GM19324 (cell line): Measurements from ENCODE around the gene CDK6.

Experiments
- ATAC-seq: cut with Tn5 transposase; IDR thresholded peaks from one replicate; pipeline ENCODE4 v1.9.1; 2021; ENCODE audit warnings: mild to moderate bottlenecking, moderate library complexity; ENCODE audit not compliant: unreplicated experiment, low FRiP score

The CDK6 gene

DNA sequence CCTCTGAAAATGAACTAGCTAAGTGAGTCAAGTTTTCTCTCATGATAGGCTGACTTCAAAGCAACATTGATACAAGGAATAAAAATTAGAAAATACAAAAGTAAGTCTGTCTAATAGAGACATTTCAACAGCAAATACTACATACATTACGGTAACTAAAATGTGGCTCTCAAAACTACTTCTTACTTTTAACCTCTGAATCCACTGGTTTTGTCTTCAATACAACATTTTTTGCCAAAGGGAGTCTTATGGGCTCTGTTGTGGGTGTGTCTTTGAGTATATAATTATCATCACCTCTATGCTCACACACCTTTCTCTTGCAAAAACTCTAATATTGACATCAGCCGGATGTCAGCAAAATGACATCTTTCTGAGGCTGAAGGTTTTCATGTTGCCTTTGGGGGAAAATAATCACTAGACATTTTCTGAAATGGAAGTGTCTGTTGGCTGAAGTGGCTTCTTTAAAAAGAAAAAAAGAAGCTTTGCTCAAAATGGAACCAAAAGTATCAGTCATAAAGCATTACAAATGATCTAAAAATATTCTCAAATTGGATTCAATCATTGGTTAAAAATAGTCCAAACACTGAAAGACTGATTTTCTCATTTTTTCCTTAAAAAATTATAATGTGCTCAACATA, 204.4 kb downstream of the CDK6 start:
- peak; percentile 24 for ATAC-seq

DNA sequence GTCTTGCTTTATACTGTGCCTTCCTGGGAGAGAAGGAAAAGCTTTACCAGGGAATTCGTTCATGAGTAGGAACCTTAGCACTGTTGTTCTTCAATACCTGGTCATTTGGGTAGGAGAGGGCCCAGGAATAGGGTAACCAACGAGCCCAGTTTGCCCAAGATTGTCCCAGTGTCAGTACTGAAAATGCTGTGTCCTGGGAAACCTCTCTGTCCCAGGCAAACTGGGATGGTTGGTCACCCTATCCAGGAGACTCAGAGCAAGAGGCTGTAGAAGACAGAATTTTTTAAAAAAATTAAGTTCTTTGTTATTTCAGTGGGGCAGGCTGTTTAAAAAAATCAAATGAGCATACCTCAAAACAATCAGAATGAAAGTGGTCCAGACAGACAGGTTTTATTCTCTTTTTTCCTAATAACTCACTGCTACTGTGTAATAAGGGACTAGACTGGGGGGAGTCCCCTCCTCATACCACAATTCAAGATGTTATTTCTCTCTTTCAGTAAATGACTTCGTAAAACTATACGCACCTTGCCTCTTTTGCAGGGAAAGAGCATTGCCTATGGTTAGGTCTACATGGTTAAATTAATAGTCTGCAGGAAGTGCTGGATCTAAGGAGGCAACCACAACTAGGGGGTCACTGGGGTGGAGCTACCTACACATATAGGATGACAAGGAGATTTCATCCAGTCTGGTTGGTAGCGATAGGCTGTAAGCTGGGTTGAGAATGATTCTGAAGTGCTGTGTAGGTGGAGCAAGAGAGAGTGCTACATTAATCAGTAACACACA, 205.1 kb downstream of the CDK6 start:
- ATAC-seq, result peak; percentile 63

DNA sequence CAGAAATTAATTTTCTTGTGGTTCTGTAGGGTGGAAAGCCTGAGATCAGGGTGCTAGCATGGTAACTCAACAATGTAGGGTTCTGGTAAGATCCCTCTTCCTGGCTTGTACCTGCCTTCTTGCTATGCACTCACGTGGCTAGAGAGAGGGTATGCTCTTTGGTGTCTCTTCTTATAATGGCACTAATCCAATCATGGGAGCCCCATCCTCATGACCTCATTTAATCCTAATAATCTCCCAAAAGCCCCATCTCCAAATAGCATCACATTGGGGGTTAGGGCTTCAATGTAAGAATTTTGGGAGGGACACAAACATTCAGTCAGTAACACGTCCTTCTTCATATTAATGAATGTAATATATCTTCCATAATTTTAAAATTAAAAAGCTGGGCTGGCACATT, 206.6 kb downstream of the CDK6 start:
- ATAC-seq, result no peak

DNA sequence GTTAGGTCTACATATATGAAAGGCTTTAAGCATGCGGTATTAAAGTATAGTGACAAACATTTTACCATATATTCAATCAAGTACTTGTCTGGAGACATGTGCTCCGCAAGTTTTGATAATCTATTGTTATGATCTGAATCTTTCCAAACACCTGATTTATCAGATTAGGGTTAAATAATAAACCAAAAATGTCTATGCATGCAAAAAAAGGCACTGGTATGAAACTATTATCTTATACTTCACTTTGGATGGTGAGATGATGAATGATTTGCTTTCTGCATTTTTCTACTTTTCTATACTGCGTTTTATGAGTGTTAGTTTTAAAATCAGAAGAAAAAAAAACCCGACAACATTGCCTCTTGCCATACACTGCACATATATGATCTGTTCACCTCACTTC, 208.4 kb downstream of the CDK6 start:
- no peak for ATAC-seq

DNA sequence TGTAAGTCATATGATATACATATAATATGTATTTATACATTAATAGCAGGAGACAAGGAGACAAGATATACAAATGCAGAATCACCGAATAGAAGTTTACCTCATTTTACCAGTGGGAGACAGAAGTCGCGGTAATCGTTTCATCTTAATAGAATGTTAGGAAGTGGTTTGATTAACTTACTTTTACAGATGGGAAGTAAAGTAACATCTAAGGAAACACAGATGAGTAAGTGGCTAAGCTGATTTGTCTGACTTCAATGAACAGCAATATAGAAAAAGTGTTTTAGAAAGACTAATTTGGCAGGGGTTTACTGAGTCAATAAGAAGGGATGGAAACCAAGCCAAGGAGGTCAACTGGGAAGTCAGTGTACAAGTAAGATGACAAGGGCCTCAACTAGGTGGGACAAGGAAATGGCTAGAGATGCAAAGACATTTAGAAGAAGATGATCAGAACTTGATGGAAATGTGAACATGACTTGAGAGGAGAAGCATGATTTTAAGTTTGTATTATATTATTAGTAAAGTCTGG, 210.0 kb downstream of the CDK6 start:
- no peak for ATAC-seq

DNA sequence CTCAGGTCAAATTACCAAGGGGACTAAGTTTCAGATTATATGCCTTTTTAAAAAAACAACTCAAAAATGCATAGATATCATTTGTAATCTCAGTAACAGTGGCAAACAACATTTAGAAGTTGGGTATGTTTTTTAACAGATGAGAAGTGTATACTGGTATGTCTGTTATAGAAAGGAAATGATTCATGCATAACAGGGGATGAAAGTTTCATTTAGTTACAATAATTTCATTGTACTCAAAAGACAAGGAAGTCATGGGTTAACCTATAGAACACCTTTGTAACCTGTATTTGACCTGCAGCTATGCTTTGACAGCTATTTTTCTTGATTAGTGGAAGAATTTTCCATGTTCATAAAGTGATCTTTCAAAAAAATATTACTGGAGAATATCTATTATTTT, 210.8 kb downstream of the CDK6 start:
- no peak for ATAC-seq

DNA sequence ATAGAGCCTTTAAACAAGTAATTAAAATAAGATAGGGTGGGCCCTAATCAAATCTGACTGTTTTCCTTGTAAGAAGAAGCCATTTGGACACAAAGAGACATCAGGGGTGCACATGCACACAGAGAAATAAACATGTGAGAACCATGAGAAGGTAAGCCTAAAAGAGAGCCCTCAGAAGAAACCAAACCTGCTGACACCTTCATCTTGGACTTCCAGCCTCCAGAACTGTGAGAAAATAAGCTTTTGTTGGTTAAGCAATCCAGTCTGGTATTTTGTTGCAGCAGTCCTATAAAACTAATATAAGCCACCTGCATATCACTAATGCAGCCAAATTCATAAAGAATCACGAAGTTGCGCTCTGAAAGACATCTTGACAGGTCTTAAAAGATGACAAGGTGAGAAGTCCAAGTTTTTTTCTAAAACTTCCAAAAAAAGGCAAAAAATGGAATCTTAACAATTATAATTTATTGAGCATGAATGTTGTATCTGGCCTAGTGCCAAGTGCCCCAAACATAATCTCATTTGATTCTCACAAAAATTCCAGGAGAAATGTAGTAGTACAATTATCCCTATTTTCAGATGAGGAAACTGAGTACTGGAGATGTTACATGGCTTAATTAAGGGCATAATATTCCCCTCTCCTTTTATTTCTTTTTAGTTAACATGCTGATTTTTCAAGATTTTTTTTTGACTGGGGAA, 211.9 kb downstream of the CDK6 start:
- ATAC-seq, result no peak

DNA sequence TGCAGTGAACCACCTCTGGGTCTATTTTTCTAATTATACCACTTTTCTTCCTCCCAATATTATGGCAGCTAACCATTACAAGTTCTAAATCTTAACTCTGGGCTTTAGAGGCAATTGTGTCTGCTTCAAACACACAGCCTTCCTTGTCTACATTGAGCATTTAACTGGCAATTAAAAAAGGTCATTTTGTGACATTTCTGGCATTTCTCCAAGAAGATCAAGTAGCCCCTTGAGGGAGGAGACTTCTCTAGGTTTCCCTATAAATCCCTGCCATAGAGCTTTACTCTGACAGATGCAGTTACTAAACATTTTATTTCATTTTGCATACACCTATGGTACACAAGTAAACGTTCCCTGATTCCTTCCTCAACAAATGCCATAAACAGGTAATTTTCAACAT, 212.8 kb downstream of the CDK6 start:
- no peak for ATAC-seq

DNA sequence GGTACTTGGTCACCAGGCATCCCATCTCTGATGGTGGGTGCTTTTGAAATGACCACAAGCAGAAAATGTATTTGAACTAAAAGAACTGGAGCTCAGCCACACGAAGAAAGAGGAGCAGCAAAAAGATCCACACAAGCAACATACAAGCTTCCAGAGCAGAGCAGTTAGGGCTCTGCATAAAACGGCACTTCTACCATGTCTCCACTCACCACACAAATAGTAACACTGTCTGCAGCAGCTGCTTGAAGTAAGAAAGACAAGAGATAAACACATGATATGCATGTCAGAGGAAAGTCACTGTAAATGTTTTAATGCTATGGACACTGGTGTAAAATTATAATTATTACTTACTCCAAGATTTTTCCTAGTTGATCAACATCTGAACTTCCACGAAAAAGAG, 213.7 kb downstream of the CDK6 start:
- ATAC-seq, result peak; percentile 25

DNA sequence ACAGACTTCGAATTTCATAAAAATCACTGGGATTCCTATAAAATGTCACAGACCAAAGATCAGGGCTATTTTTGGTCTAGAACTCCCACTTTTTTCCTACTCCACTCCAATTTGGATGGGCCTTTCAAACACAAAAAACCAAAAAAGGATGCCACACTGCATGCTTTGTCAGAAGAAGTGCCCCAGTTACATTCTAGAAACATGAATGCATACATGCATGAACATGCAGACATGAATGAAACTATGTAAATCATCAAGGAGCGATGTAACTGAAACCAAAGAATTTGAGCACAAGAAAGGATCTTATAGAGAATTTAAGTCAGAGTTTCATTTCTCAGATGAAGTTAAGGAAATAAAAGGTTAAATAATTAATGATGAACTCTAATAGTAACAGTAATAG, 214.3 kb downstream of the CDK6 start:
- peak; percentile 47 for ATAC-seq

DNA sequence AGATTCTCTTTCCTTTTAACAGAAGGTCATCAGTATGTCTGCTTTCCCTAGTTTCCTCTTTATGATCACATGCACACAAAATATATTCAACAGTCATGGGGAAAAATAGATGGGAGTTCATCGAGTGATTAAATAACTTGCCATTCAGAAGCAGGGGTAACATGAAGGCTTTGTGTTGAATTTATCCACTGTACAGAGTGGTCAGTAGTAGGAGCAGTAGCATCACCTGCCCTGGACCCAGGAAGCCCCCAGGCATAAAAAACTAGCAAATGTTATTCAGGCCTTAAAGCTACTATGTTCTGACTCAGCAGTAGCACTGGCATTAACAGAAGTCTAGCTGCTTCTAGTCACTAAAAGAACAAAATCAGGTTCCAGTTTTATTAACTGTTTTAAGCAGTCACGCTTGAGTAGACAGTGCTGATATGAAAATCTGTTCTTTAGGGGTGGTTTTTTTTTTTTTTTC, 214.8 kb downstream of the CDK6 start:
- ATAC-seq, result peak; percentile 32

DNA sequence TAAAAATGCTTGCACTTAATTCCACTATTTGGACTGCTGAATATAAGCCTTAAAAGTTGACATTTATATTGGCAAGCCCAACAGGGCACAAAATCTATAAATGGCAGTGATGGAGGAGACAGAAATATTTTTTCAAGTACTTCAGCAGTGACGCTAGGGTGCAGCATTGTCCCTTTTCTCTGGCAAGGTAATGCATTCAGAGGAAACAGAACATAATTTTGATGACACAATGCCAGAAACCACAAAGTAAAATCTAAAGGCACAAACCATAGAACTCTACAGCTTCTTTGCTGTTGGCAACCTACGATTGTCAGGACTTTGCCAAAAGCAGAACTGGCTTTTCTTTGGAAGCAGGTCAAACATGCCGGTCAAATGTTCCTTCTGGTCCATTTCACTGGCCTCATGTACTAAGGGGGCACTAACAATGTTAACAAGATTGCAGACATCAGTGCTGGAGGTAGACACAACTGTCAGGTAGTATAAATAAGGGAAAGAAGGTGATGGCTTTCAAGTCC, 215.3 kb downstream of the CDK6 start:
- peak; percentile 53 for ATAC-seq

DNA sequence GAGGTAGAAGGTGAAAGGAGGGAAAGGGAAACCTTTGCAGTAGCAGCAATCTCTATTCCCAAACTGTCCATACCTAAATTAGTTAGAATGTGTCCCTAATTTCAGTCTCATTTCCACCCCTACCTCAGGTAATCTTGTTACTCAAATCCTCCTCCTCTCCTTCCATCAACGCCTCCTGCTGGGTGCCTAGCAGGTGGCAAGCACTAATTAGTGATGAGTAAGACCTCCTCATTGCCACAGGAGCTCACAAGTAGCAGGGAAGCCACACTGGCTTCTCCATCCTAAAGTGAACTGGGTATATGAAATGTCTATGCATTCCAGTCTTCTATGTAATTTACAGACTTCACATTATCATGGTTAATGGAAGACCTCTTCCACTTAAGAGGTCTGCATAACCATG, 220.5 kb downstream of the CDK6 start:
- no peak for ATAC-seq

DNA sequence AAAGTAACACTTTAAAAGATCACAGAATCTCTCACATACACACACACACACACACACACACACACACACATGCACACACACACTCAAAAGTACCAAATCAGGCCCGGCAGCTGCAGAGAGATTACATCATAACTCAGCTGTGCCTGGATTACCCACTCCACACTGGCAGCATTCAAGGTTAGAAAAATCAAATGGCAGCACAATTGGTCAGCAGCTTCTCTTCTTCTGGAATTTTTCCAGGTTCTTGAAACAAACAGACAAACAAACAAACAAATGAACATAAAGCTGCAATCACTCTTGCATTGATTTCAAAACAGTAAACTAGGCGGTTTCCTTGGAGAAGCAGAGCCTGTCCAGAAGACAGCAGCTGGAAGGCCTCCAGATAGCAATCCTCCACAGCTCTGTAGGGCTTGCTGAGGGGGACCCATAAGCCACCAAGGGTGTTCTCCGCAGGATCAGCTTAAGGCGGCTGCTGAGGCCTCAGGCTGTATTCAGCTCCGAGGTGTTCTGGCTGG, 221.7 kb downstream of the CDK6 start:
- ATAC-seq, result no peak

DNA sequence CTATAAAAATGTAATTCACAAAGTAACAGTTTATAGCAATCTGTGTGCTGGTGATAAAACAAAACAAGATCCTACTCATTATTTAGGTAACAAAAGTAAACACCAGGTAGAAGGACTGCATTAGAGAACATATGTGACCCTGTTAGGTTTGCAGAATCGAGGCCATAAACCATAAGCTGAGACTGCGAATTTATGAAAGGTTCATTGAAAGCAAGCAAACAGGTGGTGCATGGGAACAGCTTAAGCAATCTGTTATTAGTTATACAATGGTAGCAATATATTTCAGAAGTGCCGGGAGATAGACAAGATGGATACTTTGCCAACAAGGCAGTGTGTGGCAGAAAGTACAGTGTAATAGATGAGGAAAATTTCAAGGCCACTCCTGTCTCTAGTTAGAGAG, 222.7 kb downstream of the CDK6 start:
- ATAC-seq, result no peak

DNA sequence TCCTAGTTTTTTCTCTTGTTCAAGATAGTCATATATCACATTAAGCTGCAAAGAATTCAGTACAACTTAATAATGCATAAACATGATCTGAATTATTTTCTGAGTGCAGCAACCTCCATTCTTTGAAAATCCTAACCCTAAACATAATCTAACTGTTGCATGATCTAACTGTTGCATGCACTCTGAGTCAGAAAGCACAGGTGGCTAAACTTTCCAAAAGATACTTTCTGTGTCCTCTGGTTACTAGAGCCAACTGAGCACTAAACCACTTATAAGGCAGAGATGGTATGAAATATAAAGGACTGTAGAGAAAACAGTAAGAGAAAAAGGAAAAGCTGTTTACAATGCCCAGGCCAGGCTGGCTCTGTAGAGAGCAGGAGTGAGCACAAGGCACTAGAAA, 223.2 kb downstream of the CDK6 start:
- ATAC-seq, result no peak

DNA sequence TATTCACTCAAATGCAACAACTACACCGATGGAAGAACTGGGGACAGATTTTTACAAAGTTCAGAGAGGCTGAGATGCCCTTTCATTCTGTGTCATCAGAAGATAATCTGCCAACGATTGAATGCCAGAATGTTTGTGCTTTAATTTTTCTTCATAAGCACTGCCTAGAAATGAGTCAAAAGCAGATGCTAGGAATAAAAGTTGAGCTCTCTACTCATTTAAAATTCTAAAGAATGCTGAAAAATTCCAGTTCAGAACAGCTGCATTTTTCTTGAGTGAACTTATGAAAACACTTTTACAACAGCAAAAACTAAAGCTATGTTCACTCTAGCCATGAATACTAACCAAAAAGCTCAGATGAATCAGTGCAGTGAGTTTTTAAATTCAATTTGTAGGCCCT, 223.9 kb downstream of the CDK6 start:
- no peak for ATAC-seq

DNA sequence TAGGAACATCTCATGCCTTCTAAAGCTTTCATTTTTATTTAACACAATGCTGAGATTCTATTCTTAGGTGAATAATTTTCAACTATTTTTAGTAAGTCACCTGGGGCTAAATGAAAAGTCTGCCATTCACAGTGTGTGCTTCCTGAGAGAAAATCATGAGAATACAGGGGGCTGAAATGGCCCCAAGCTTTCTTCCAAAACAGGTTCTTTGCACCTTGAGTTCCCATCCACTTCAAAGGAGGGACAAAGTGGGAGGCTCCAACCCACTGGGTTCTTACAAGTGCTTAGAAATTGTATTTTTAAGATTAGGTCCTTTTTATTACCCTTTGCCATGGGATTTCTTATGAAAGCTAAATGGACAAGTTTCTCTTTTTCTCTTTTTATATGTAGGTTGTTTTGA, 224.6 kb downstream of the CDK6 start:
- no peak for ATAC-seq

DNA sequence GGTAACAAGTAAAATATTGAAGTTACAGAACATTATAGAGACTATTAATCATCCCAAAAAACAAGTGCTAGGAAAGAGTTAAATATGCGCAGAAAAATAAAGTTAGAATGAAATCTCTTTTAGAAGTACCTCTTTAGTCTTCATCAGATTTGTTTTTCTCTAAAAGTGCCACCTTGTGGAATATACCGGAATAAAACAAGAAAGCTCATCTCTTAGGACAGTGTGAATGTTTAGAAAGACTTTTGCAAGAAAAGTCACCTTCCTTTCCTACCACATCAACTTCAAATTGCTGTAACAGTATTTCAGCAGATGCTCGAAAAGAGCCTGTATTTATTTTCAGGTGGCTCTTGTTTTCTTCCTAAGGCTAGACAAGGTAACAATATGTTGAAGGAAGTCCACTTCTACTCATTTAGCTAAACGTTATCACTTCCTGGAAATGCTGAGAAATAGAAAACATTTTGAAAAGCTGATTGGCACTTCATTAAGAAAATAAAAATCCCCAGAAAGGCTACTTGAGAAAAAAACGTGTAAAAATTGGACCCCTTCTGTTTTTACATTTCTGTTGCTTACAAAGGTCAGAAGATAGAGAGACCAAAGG, 226.4 kb downstream of the CDK6 start:
- ATAC-seq, result no peak
